ENCODE data around the gene EIF4E3.

Gene EIF4E3

GRCh38 chr3:71662056-71662455 lies 63.1 kb downstream of the EIF4E3 start:
- no peaks in the 10 kb centered on the region for H3K36me3 ChIP-seq (ENCODE audit: control insufficient read depth, insufficient read depth, low read length, severe bottlenecking)
- DNase-seq (ENCODE audit: low read depth), result no peak
- H3K27me3 ChIP-seq (replicated peaks; ENCODE audit: control insufficient read depth, insufficient read depth, low read length), result no peaks in the 10 kb centered on the region
- H3K9me3 ChIP-seq (ENCODE audit: control insufficient read depth, low read length), result no peaks in the 10 kb centered on the region
- H3K9ac ChIP-seq (ENCODE audit: low read length), result no peak overlapping the region
- no peaks in the 10 kb centered on the region for H3K4me1 ChIP-seq (ENCODE audit: control insufficient read depth, insufficient read depth, low read length)
- no peak overlapping the region for H3K4me3 ChIP-seq (ENCODE audit: low read length)

DNA sequence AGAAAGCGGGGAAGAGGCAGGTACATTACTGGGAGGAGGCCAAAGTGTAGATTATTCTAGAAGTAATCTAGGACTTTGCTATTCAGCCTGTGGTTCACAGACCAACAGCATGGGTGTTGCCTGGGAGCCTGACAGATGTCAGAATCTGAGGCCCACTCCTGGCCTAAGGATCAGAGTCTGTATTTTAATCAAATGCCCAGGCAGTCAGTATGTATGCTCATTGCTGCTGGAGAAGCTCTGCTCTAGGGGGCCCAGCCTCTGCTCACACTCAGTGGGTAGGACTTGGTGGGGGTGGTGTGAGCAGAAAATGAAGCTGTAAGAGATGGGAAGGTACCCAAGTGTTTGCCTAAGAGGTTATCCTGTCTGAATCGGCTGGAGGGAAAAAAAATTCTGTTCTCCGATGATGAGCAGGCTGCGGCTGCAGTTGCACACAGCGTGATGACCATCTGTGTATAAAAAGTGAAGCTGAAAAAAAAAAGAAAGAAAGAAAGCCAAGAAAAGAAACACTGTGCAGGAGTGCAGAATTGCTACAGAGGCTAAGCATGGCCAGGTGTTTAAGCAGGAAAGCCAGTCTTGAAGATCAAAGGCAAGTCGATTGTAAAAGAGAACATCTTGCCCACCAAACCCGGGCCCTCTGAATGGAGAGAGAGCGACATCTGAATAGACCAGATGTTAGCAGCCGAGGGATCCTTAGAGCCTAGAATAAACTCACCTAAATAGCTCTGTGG lies 65.2 kb downstream of the EIF4E3 start:
- Histone ChIP-seq H3K9me3 (ENCODE audit: control insufficient read depth, low read length) (no peaks in the 10 kb centered on the region), H3K4me1 (ENCODE audit: control insufficient read depth, insufficient read depth, low read length) (no peaks in the 10 kb centered on the region), H3K36me3 (ENCODE audit: control insufficient read depth, insufficient read depth, low read length, severe bottlenecking) (no peaks in the 10 kb centered on the region), H3K9ac (ENCODE audit: low read length) (no peak overlapping the region), H3K4me3 (ENCODE audit: low read length) (no peak overlapping the region), H3K27me3 (replicated peaks; ENCODE audit: control insufficient read depth, insufficient read depth, low read length) (no peaks in the 10 kb centered on the region)
- no peak for DNase-seq (ENCODE audit: low read depth)

DNA sequence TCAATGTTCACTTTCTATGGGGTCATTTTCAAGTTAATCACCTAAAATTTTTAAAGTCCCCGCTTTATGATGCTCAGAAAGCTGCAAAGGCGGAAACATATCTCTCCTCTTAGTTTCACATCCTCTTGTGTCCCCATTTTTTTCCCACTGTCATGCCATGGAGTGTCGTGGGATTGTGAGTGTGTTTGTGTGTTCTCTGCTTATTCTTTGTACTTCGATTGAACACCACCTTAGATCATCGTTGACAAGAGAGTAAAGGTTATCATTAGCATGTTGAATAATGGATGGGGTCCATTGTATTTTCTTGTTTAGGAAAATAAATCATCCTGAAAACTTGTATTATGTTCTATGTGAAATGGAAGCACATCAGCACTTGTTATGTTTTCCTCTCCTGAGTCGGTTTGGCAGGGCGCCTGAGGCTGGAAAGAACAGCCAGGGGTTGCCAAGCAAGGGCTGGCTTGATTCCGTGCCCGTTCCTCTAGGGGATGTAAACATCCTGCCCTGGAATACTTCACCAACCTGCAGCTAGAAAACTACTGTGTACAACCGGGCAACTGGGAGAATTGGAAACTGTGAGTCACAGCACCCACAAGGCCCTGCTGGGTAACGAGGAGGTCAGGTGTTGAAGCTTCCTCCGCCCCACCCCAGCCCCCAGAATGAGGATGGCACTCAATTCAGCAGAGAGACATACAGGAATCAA lies 67.2 kb downstream of the EIF4E3 start:
- Histone ChIP-seq H3K9ac (ENCODE audit: low read length) (no peak overlapping the region), H3K36me3 (ENCODE audit: control insufficient read depth, insufficient read depth, low read length, severe bottlenecking) (no peaks in the 10 kb centered on the region), H3K9me3 (ENCODE audit: control insufficient read depth, low read length) (no peaks in the 10 kb centered on the region), H3K4me3 (ENCODE audit: low read length) (no peak overlapping the region), H3K4me1 (ENCODE audit: control insufficient read depth, insufficient read depth, low read length) (no peaks in the 10 kb centered on the region), H3K27me3 (replicated peaks; ENCODE audit: control insufficient read depth, insufficient read depth, low read length) (no peaks in the 10 kb centered on the region)
- peak; percentile 45 for DNase-seq (ENCODE audit: low read depth)

- Histone ChIP-seq H3K4me1 (ENCODE audit: control insufficient read depth, insufficient read depth, low read length) (peaks cover 4% of the 10 kb centered on the region), H3K9ac (ENCODE audit: low read length) (no peak overlapping the region), H3K9me3 (ENCODE audit: control insufficient read depth, low read length) (no peaks in the 10 kb centered on the region), H3K36me3 (ENCODE audit: control insufficient read depth, insufficient read depth, low read length, severe bottlenecking) (no peaks in the 10 kb centered on the region), H3K4me3 (ENCODE audit: low read length) (no peak overlapping the region), H3K27me3 (replicated peaks; ENCODE audit: control insufficient read depth, insufficient read depth, low read length) (no peaks in the 10 kb centered on the region)
- no peak for DNase-seq (ENCODE audit: low read depth)
These were observed 70.1 kb downstream of the EIF4E3 start for GRCh38 chr3:71655061-71655460.

- peaks cover 4% of the 10 kb centered on the region for H3K4me1 ChIP-seq (ENCODE audit: control insufficient read depth, insufficient read depth, low read length)
- no peaks in the 10 kb centered on the region for H3K27me3 ChIP-seq (replicated peaks; ENCODE audit: control insufficient read depth, insufficient read depth, low read length)
- H3K4me3 ChIP-seq (ENCODE audit: low read length), result no peak overlapping the region
- DNase-seq (ENCODE audit: low read depth), result no peak
- H3K9me3 ChIP-seq (ENCODE audit: control insufficient read depth, low read length), result no peaks in the 10 kb centered on the region
- no peak overlapping the region for H3K9ac ChIP-seq (ENCODE audit: low read length)
- no peaks in the 10 kb centered on the region for H3K36me3 ChIP-seq (ENCODE audit: control insufficient read depth, insufficient read depth, low read length, severe bottlenecking)
These were observed 71.8 kb downstream of the EIF4E3 start for GRCh38 chr3:71653414-71653807.

GRCh38 chr3:71652781-71653413 lies 72.3 kb downstream of the EIF4E3 start:
- Histone ChIP-seq H3K4me3 (ENCODE audit: low read length) (peak overlapping the region; percentile 36), H3K9me3 (ENCODE audit: control insufficient read depth, low read length) (no peaks in the 10 kb centered on the region), H3K4me1 (ENCODE audit: control insufficient read depth, insufficient read depth, low read length) (peaks cover 4% of the 10 kb centered on the region), H3K9ac (ENCODE audit: low read length) (peak overlapping the region; percentile 41), H3K36me3 (ENCODE audit: control insufficient read depth, insufficient read depth, low read length, severe bottlenecking) (no peaks in the 10 kb centered on the region), H3K27me3 (replicated peaks; ENCODE audit: control insufficient read depth, insufficient read depth, low read length) (no peaks in the 10 kb centered on the region)
- peak; percentile 83 for DNase-seq (ENCODE audit: low read depth)

- H3K9ac ChIP-seq (ENCODE audit: low read length), result no peak overlapping the region
- no peaks in the 10 kb centered on the region for H3K36me3 ChIP-seq (ENCODE audit: control insufficient read depth, insufficient read depth, low read length, severe bottlenecking)
- no peak overlapping the region for H3K4me3 ChIP-seq (ENCODE audit: low read length)
- no peaks in the 10 kb centered on the region for H3K27me3 ChIP-seq (replicated peaks; ENCODE audit: control insufficient read depth, insufficient read depth, low read length)
- H3K4me1 ChIP-seq (ENCODE audit: control insufficient read depth, insufficient read depth, low read length), result peaks cover 4% of the 10 kb centered on the region
- DNase-seq (ENCODE audit: low read depth), result no peak
- H3K9me3 ChIP-seq (ENCODE audit: control insufficient read depth, low read length), result no peaks in the 10 kb centered on the region
These were observed 73.6 kb downstream of the EIF4E3 start for GRCh38 chr3:71651625-71652024.

DNA sequence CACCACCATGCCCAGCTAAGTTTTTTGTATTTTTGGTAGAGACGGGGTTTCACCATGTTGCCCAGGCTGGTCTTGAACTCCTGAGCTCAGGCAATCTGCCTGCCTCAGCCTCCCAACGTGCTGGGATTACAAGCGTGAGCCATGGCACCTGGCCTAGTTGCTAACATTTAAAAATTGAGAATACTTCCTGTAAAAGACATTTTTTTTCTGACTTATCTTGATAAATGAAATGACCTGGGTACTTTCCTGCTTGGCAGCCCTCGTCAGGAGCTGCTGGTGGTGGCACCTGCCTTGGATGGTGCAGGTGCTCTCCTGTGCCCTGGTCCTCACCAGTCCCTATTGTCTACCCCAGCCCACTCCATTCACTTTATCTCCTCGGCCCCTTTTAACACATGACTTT lies 74.8 kb downstream of the EIF4E3 start:
- Histone ChIP-seq H3K9ac (ENCODE audit: low read length) (no peak overlapping the region), H3K4me3 (ENCODE audit: low read length) (no peak overlapping the region), H3K9me3 (ENCODE audit: control insufficient read depth, low read length) (no peaks in the 10 kb centered on the region), H3K36me3 (ENCODE audit: control insufficient read depth, insufficient read depth, low read length, severe bottlenecking) (no peaks in the 10 kb centered on the region), H3K27me3 (replicated peaks; ENCODE audit: control insufficient read depth, insufficient read depth, low read length) (no peaks in the 10 kb centered on the region), H3K4me1 (ENCODE audit: control insufficient read depth, insufficient read depth, low read length) (peaks cover 4% of the 10 kb centered on the region)
- DNase-seq (ENCODE audit: low read depth), result no peak

DNA sequence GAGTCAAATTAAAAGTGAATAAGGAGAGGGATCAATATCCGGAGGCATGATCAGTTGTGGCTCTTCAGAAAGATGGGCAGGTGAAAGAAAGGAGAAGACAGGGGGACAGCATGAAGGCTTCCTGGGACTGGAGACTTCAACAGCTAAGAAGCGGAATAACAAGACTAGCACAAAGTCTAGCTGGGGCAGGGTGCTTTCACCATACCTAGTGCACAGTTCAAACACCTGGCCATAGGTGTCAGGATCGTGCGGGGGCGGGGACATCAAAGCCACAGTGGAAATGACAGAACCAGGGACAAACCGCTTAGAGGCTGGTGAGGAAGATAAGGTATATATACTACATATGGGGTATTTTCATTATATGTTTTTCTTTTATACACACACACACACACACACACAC lies 75.4 kb downstream of the EIF4E3 start:
- DNase-seq (ENCODE audit: low read depth), result no peak
- no peak overlapping the region for H3K4me3 ChIP-seq (ENCODE audit: low read length)
- peaks cover 4% of the 10 kb centered on the region for H3K4me1 ChIP-seq (ENCODE audit: control insufficient read depth, insufficient read depth, low read length)
- H3K27me3 ChIP-seq (replicated peaks; ENCODE audit: control insufficient read depth, insufficient read depth, low read length), result no peaks in the 10 kb centered on the region
- H3K9ac ChIP-seq (ENCODE audit: low read length), result no peak overlapping the region
- no peaks in the 10 kb centered on the region for H3K36me3 ChIP-seq (ENCODE audit: control insufficient read depth, insufficient read depth, low read length, severe bottlenecking)
- H3K9me3 ChIP-seq (ENCODE audit: control insufficient read depth, low read length), result no peaks in the 10 kb centered on the region

DNA sequence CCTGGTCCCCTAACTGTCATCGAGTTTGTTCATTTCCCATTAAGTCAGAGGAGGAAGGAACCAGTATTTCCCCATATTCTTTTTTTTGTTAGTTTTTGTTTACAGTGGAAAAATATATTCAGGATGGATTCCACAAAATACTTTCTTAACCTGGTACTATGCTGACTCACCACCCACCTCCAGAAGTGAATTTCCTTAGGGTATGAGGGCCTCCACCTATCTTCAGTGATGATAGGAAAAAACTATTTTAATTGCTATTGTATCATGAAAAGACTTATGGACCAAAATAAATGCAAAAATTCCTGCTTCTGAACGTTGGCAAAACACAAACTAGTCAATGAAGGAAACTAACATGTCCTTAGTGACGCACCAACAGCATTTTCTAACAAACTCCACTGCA lies 77.5 kb downstream of the EIF4E3 start:
- Histone ChIP-seq H3K9ac (ENCODE audit: low read length) (no peak overlapping the region), H3K27me3 (replicated peaks; ENCODE audit: control insufficient read depth, insufficient read depth, low read length) (no peaks in the 10 kb centered on the region), H3K4me3 (ENCODE audit: low read length) (no peak overlapping the region), H3K4me1 (ENCODE audit: control insufficient read depth, insufficient read depth, low read length) (peaks cover 4% of the 10 kb centered on the region), H3K36me3 (ENCODE audit: control insufficient read depth, insufficient read depth, low read length, severe bottlenecking) (no peaks in the 10 kb centered on the region), H3K9me3 (ENCODE audit: control insufficient read depth, low read length) (no peaks in the 10 kb centered on the region)
- DNase-seq (ENCODE audit: low read depth), result no peak

- no peak overlapping the region for H3K9ac ChIP-seq (ENCODE audit: low read length)
These were observed 78.2 kb downstream of the EIF4E3 start for GRCh38 chr3:71646971-71647370.

More at GRCh38 chr3:71646971-71647370, 78.2 kb downstream of the EIF4E3 start:
- Histone ChIP-seq H3K4me1 (ENCODE audit: control insufficient read depth, insufficient read depth, low read length) (no peaks in the 10 kb centered on the region), H3K36me3 (ENCODE audit: control insufficient read depth, insufficient read depth, low read length, severe bottlenecking) (no peaks in the 10 kb centered on the region), H3K27me3 (replicated peaks; ENCODE audit: control insufficient read depth, insufficient read depth, low read length) (no peaks in the 10 kb centered on the region), H3K9me3 (ENCODE audit: control insufficient read depth, low read length) (no peaks in the 10 kb centered on the region), H3K4me3 (ENCODE audit: low read length) (no peak overlapping the region)
- DNase-seq (ENCODE audit: low read depth), result no peak
